Lower leg skin (tissue), 3 donors: ENCODE results near the gene NGEF.

Source experiments
- POLR2A ChIP-seq, 2 donors: fragments of 450-650 bp; IDR thresholded peaks; one replicate each; pipeline ENCODE4 v1.6.1; 2016 to 2017; ENCODE audit warnings: antibody characterized with exemption in 2 of 2, mild to moderate bottlenecking in 1 of 2, moderate library complexity in 1 of 2
- TF ChIP-seq, protein P1 (sequence below), 3 donors: fragments of 450-650 bp; IDR thresholded peaks; one replicate each; pipeline ENCODE4 v1.5.1; 2016; ENCODE audit warnings: antibody characterized with exemption in 3 of 3, mild to moderate bottlenecking in 3 of 3, moderate library complexity in 2 of 3

DNA sequence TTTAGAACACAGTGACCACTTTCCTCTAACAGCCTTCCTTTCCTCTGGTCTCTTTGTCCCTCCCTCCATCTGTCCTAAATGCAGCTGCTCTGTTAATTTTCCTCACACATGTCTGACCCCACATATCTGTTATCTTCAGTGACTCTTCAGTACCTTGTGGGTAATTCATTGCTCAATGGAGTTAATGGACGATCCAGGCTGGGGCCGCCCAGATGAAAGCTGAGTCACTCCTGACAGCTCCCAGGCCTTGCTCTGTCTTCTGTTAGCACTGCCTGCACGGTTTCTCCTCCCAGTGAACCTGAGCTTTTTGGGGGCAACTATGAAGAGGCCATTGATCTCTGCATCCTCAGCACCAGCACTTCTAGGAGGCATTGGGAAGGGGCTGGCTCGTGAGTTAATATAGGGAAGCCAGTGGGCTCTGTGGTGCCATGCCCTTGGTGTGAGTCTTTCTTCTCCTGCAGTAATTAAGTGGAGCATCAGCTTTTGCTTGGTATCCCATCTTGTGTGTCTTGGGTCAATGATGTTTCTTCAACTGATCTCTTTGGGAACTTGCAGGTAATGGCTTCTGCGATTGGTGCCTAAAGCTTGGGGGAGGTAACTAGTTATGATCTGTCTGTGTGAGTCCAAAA lies 75.7 kb downstream of the NGEF start:
- TF ChIP-seq, protein P1, sequence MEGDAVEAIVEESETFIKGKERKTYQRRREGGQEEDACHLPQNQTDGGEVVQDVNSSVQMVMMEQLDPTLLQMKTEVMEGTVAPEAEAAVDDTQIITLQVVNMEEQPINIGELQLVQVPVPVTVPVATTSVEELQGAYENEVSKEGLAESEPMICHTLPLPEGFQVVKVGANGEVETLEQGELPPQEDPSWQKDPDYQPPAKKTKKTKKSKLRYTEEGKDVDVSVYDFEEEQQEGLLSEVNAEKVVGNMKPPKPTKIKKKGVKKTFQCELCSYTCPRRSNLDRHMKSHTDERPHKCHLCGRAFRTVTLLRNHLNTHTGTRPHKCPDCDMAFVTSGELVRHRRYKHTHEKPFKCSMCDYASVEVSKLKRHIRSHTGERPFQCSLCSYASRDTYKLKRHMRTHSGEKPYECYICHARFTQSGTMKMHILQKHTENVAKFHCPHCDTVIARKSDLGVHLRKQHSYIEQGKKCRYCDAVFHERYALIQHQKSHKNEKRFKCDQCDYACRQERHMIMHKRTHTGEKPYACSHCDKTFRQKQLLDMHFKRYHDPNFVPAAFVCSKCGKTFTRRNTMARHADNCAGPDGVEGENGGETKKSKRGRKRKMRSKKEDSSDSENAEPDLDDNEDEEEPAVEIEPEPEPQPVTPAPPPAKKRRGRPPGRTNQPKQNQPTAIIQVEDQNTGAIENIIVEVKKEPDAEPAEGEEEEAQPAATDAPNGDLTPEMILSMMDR (IDR thresholded peaks at IDR 0.05), result no peak
- TF ChIP-seq POLR2A (IDR thresholded peaks at IDR 0.05), result no peak
